H4 (cell line): Measurements from ENCODE around the gene PPP2R2B. TPM values are rescaled to one million over a fixed set of nuclear protein-coding genes. Genes with fewer than 3 reads are reported as not detected.
"Not testable (repeated sequence)": the region's sequence is repeated elsewhere in the genome, so short reads cannot be mapped to it uniquely, and the experiment has no call there.

ENCODE experiments used
- DNase-seq: peaks from one replicate; pipeline ENCODE4 v3.0.0-alpha.2; 2015; ENCODE audit warnings: low spot score
- total RNA-seq: library from RNA; depleted of rRNA; stranded (reverse); fragments of >200 nt; shearing (Covaris generic); gene quantifications from 2 replicates; pipeline ENCODE4 v1.2.3, GENCODE V29; 2014

The PPP2R2B gene
- total RNA-seq, 1 experiment from 2014 or later: 2.1 TPM

- not testable (repeated sequence) for DNase-seq
Measured at GRCh38 chr5:146609731-146610130, 268.8 kb downstream of the PPP2R2B start.

DNA sequence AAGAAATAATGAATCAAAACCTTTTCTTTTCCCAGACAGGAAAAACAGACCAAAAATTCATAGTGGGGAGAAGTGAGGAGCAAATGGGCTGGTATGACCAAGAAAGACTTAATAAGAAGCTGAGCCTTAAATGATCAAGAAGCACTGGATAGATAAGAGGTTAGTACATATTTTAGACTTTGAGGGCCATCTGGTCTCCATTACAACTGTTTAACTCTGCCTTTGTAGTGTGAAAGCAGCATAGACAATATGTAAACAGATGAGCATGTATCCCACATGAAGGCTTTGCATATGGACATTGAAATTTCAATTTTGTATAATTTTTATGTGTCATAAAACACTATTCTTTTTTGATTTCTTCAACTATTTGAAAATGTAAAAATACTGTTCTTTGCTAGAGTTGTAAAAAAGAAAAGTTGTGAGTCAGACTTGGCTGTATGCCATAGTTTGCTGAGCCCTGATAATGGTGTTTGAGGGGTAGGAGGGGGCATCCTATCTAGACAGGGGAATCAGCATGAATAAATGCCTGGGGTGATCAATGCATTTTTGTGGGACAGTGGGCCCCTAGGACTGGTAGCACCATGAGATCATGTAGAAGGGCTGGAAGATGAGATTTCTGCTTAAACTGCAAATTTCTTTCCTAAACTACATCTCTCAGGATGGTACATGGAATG lies 270.8 kb downstream of the PPP2R2B start:
- no peak for DNase-seq

- no peak for DNase-seq
Measured at GRCh38 chr5:146606893-146607292, 271.7 kb downstream of the PPP2R2B start.

DNA sequence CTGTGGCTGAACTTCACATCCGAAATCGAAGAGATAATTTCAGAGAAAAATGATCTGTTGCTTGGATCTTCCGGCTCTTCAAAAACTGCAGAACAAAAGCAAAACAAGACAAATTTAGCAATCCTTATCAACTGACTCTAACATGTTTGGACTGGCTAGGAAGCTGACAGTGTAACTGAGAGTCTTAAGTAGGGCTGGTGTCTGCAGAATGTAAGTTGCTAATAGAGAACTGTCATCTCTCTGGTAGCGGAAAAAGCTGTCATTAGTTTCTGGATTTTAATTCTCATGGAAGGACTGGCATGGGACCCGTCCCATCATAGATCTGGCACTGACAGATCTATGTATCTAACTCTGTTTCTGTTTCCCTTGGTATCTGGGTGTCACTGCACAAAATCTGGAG lies 278.2 kb downstream of the PPP2R2B start:
- DNase-seq: no peak

DNA sequence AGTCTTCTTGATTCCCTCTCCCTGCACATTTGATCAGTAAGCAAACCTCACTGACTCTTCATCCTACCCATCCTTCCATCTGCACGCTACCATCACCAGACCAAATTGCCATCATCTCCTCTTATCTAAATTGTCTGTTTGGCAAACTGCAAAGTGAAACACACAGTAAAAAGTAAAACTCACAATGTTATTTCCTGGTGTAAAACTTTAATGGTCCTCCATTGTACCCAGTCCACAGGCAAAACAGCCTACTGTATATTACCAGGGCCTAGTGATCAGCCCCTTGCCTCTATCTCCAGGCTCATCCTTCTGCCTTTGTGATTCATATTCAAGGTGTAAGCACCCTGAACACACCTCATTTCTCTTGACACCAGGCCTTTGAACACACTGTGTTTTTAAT lies 279.3 kb downstream of the PPP2R2B start:
- DNase-seq: no peak

DNA sequence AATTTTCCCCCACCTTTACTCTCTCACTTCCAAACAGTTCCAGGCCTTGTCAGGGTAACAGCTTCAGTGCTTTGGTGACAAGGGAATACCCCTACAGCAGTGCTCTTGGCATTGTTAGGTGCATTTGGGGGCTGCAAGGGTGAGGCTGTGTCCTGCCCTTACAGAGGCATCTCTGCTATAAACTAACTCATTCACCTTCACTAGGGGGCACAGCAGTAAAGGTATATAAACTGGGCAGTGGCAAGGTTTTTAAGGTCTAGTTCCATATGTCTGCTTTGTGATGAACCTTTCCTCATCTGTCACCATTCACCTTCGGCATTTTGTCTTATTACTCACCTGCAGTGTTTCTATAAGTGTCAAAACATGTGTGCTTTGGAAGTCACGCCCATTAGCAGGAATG lies 283.5 kb downstream of the PPP2R2B start:
- DNase-seq: no peak

GRCh38 chr5:146592352-146592751 lies 286.2 kb downstream of the PPP2R2B start:
- no peak for DNase-seq

GRCh38 chr5:146589028-146589345 lies 289.6 kb downstream of the PPP2R2B start:
- DNase-seq: no peak

GRCh38 chr5:146588331-146589027 lies 290.1 kb downstream of the PPP2R2B start:
- no peak for DNase-seq

GRCh38 chr5:146586752-146587151 lies 291.8 kb downstream of the PPP2R2B start:
- DNase-seq: no peak

DNA sequence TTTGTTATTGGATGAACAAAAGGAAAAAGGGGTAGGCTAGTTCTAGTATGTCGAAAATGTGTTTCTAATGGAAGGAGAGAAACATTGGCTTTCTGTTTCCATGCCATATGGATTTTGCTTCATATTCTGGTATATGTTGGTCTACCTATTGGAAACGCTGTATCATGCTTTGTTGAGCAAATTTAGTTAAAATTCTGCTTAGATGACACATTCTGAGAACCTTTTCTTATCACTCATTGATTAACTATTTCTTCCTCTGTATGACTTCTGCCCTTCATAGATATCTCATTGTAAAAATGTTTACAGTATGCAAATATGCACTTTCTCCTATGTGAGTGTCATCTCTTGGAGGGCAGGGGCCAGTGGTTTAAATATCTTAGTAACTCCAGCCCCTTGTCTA lies 293.8 kb downstream of the PPP2R2B start:
- no peak for DNase-seq

DNA sequence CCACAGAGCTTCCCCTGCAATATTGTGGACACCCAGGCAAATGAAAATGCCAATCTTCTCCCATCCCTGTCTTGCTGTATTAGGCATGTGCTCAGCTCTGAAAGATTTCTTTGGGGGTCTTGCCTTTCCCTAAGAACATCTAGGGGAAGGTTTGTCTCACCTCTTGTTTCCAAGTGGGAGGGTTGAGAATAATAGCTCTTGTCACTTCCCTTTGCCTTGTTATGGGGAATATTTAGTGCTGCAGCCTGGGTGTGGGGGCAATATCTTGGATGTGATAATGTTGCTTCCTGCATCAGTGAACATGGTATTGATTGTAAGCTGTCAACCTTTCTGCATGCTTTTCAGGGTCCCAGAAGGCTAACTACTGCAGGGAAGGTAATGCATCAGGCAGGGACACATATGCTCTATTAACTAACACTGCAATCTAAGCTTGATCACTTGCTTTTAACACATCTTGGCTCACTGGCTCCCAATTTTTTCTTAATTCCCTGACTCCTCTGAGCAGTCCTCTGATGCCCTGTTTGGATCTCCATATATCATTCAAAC lies 296.4 kb downstream of the PPP2R2B start:
- no peak for DNase-seq

DNA sequence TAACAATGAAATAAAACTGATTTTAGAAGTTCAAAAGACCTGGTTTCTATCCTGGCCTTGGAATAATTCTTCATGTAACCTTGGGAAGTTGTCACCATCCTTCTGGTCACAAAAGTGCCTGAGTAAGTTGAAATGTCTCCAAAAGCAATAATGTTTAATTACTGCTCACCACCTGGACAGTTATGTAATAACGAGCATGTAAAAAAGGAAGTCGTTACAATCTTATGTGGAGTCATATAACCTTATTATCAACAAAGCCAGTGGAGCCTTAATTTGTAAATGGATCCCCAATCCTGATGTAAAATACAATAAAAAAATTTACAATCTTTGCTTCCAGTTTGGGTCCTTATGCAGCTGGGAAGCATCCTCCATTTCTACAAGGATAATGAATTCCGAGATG lies 298.3 kb downstream of the PPP2R2B start:
- DNase-seq: no peak

- DNase-seq: no peak
Measured at GRCh38 chr5:146574713-146575112, 303.8 kb downstream of the PPP2R2B start.

DNA sequence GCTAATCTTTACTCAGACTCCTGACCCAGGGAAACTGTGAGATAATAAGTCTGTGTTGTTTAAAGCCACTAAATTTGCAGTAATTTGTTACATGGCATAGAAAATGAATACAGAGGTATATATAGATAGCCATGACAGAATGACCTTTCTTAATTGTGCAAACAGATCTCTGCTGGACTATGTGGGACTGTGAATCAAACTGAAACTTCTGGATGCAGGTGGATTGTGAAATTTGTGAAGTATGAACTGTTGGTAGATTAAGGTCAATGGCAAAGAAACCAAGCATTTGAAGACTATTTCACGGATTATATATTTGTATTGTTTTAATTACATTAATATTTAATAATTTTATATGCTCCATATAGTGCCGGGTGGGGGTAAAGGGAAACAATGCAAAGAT lies 310.4 kb downstream of the PPP2R2B start:
- no peak for DNase-seq

DNA sequence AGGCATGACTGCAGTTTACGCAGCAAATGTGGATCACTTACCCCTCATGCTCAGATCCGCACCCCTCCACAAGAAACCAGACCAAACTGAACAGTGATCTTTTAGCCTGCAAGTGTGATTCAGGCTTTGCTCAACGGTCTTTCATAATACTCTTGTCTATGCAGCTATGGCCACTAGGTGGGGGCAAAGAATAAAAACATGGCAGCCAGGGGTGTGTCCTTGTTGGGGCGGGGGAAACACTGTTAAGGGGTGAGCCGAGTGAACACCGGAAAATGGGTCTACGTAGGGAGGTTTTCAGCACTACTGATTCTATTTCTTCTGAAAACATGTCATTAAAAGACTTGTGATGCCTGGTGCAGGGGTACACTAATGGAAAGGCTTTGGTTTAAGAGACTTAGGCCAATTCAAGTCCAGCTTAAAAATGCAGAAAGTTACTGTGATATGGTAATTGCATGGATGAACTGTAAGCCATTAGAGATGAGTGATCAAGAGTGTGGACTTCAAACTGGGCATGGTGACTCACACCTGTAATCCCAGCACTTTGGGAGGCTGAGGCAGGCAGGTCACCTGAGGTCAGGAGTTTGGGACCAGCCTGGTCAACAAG lies 312.7 kb downstream of the PPP2R2B start:
- peak; percentile 66 for DNase-seq

- DNase-seq: no peak
Measured at GRCh38 chr5:146564007-146564762, 314.4 kb downstream of the PPP2R2B start.

DNA sequence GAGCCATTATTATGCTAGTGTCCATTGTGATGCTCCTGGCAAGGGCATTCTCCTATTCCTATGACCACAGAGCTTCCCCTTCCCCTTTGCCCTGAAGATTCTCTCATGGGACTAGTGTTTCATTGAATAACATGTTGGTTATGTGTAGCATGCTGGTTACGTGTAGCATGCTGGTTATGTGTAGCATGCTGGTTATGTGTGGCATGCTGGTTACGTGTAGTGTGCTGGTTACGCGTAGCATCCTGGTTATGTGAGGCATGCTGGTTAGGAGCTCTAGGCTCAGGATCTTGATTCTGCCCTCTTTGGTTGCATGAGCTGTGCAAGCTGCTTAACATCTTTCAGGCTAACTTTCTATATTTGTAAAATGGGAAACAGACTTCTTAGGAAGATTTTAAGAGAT lies 316.1 kb downstream of the PPP2R2B start:
- no peak for DNase-seq

GRCh38 chr5:146561711-146562110 lies 316.8 kb downstream of the PPP2R2B start:
- DNase-seq: no peak

DNA sequence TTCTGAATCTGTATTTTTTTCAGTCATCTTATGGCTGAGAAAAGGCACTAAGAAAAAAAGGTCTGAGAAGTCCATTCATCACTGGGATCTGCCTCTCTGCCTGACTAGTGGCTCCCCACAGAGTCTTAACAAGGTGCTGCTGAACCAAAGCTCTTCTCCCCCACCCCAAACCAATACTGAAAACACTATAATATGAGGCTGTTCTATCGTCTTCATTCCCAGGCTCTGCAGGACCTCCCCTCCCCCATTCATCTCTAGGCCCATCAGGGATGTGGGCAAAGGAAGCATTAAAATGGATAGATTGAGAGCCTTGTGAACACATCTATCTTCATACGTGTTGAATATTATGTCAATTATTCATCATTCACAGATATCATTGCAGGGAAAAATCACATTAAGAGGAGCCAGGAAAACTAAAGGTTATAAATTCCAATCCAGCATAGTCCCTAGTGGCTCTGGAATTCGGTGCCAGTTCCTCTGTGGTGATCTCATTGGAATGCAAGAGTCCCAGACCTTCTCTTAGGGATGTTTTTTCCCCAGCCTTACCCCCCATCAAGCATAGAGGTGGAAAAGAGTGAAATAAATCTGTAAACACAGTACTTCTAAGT lies 318.2 kb downstream of the PPP2R2B start:
- peak; percentile 11 for DNase-seq

DNA sequence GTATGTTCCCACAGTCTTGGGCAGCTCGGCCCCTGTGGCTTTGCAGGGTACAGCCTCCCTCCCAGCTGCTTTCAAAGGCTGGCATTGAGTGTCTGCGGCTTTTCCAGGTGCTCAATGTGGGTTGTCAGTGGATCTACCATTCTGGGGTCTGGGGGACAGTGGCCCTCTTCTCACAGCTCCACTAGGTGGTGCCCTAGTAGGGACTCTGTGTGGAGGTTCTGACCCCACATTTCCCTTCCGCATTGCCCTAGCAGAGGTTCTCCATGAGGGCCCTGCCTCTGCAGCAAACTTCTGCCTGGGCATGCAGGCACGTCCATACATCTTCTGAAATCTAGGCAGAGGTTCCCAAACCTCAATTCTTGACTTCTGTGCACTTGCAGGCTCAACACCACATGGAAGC lies 321.7 kb downstream of the PPP2R2B start:
- not testable (repeated sequence) for DNase-seq

DNA sequence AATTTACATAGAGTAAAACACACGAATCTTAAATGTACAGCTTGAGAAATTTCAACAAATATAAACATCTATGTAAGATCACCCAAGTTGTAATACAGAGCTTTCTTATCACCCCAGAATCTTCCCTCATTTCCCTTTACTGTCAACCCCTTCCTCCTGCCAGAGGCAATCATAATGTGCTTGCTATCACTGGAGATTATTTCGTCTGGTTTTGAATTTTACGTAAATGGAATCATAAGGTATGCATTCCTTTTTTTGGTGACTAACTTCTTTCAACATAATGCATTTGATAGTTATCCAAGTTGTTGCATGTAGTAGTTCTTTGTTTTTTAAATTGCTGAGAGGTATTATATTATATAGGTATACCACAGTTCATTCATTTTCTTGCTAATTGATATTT lies 325.1 kb downstream of the PPP2R2B start:
- DNase-seq: no peak
